Esophagus muscularis mucosa (tissue), 4 donors: ENCODE data around the gene CELF5. TPM values are rescaled to one million over a fixed set of nuclear protein-coding genes. Genes with fewer than 3 reads are reported as not detected.

Experiments
- DNase-seq: peaks from one replicate; pipeline ENCODE4 v3.0.0-alpha.2; 2017; ENCODE audit errors: extremely low spot score
- H3K27ac ChIP-seq, 4 donors: fragments of 200-600 bp; sonication (generic); replicated peaks in 1 of 4; 1 replicate in 3 of 4; 2 replicates in 1 of 4; pipeline ENCODE4 v1.5.1; 2016 to 2019; ENCODE audit warnings: mild to moderate bottlenecking in 1 of 4
- H3K27me3 ChIP-seq, 4 donors: fragments of 200-600 bp; sonication (generic); one replicate each; pipeline versions ENCODE4 v1.5.1 to v1.6.0; 2016 to 2019
- H3K36me3 ChIP-seq, 4 donors: fragments of 200-600 bp; sonication (generic); one replicate each; pipeline ENCODE4 v1.5.1; 2016 to 2019
- H3K4me1 ChIP-seq, 4 donors: fragments of 200-600 bp; sonication (generic); one replicate each; pipeline ENCODE4 v1.5.1; 2016 to 2019
- H3K4me3 ChIP-seq, 4 donors: fragments of 200-600 bp; sonication (generic); 1 replicate in 2 of 4; 2 replicates in 2 of 4; pipeline ENCODE4 v1.5.1; 2016 to 2019; ENCODE audit warnings: mild to moderate bottlenecking in 4 of 4, moderate library complexity in 1 of 4
- H3K9me3 ChIP-seq, 4 donors: fragments of 200-600 bp; sonication (generic); 1 replicate in 3 of 4; 2 replicates in 1 of 4; pipeline ENCODE4 v1.5.1; 2016 to 2019
- CTCF ChIP-seq, 3 experiments: fragments of 200-600 bp in 2 of 3; fragments of 450-650 bp in 1 of 3; sonication (generic) in 2 of 3; IDR thresholded peaks; one replicate each; pipeline ENCODE4 v1.5.1; 2017 to 2019; ENCODE audit warnings: antibody characterized with exemption in 3 of 3, mild to moderate bottlenecking in 2 of 3, moderate library complexity in 1 of 3
- EP300 ChIP-seq: sonication (generic); formaldehyde crosslinking; IDR thresholded peaks from one replicate; pipeline ENCODE4 v1.6.1; 2017; ENCODE audit warnings: antibody characterized with exemption
- POLR2A ChIP-seq: fragments of 450-650 bp; IDR thresholded peaks from one replicate; pipeline ENCODE4 v1.6.1; 2017; ENCODE audit warnings: antibody characterized with exemption, moderate library complexity, mild to moderate bottlenecking, low read depth
- POLR2AphosphoS5 ChIP-seq, 2 donors: sonication (generic); formaldehyde crosslinking; IDR thresholded peaks; one replicate each; pipeline ENCODE4 v1.6.1; 2017; ENCODE audit warnings: antibody characterized with exemption in 2 of 2
- WGBS: methylation state at CpG from one replicate; pipeline ENCODE4 v1.1.5; 2018; 5-methylcytosine and 5-hydroxymethylcytosine counted together
- intact Hi-C: fragments of 100-400 bp; cut with DNase I; formaldehyde crosslinking; loops from one replicate; pipeline ENCODE4 v1.15.1; 2023
- total RNA-seq, 4 donors: library from RNA; depleted of rRNA; stranded (reverse); fragments of >200 nt; gene quantifications; one replicate each; pipeline versions ENCODE4 v1.1.0 to v1.2.1, GENCODE V29; 2016

CELF5 gene
- total RNA-seq, 4 donors from 2014 or later = 0.17 TPM; not detected in 3

GRCh38 chr19:3206216-3206953 lies 18.1 kb upstream of the CELF5 start:
- H3K4me1 ChIP-seq = no peaks in the 10 kb centered on the region
- no peaks in the 10 kb centered on the region for H3K27me3 ChIP-seq
- H3K9me3 ChIP-seq = no peaks in the 10 kb centered on the region
- H3K36me3 ChIP-seq = peaks cover 28 to 79% (median 73%) of the 10 kb centered on the region in 4 donors
- no peak overlapping the region for H3K4me3 ChIP-seq
- no peak for TF ChIP-seq POLR2AphosphoS5 (IDR thresholded peaks at IDR 0.05)
- TF ChIP-seq EP300 = no peak
- no peak for TF ChIP-seq CTCF (IDR thresholded peaks at IDR 0.05)
- no peak for TF ChIP-seq POLR2A
- intact Hi-C loops = no loop called here
- 92% methylated on average over 22 of the region's 28 CpGs for WGBS
- no peak for DNase-seq
- H3K27ac ChIP-seq = no peak overlapping the region

DNA sequence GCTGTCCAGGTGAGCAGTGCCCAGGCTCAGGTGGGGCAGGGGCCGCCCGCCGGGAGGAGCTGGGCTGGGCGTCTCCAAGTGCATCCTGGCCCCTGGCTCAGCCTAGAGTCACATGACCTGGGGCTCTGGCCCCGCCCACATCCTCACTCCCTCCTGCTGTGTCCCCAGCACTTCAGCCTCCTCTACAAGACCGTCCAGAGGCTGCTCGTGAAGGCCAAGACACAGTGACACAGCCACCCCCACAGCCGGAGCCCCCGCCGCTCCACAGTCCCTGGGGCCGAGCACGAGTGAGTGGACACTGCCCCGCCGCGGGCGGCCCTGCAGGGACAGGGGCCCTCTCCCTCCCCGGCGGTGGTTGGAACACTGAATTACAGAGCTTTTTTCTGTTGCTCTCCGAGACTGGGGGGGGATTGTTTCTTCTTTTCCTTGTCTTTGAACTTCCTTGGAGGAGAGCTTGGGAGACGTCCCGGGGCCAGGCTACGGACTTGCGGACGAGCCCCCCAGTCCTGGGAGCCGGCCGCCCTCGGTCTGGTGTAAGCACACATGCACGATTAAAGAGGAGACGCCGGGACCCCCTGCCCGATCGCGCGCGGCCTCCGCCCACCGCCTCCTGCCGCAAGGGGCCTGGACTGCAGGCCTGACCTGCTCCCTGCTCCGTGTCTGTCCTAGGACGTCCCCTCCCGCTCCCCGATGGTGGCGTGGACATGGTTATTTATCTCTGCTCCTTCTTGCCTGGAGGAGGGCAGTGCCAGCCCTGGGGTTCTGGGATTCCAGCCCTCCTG lies 16.8 kb upstream of the CELF5 start:
- no peaks in the 10 kb centered on the region for H3K27me3 ChIP-seq
- no peaks in the 10 kb centered on the region for H3K9me3 ChIP-seq
- H3K27ac ChIP-seq = no peak overlapping the region
- no peak overlapping the region for H3K4me3 ChIP-seq
- peaks cover 28 to 67% (median 60%) of the 10 kb centered on the region in 4 donors for H3K36me3 ChIP-seq
- 95% methylated on average over 25 of the region's 43 CpGs for WGBS
- no peaks in the 10 kb centered on the region for H3K4me1 ChIP-seq
- DNase-seq = no peak
- intact Hi-C loops = no loop called here
- no peak for TF ChIP-seq EP300

GRCh38 chr19:3208317-3209207 lies 15.9 kb upstream of the CELF5 start:
- Histone ChIP-seq H3K27ac (no peak overlapping the region), H3K9me3 (no peaks in the 10 kb centered on the region), H3K27me3 (no peaks in the 10 kb centered on the region), H3K4me1 (no peaks in the 10 kb centered on the region), H3K36me3 (peaks cover 28 to 61% (median 54%) of the 10 kb centered on the region in 4 donors), H3K4me3 (no peak overlapping the region)
- intact Hi-C loops = no loop called here
- WGBS = 83% methylated on average over 24 of the region's 33 CpGs
- TF ChIP-seq POLR2A = no peak
- no peak for TF ChIP-seq CTCF (IDR thresholded peaks at IDR 0.05)
- DNase-seq = no peak

GRCh38 chr19:3210347-3211017 lies 14.0 kb upstream of the CELF5 start:
- Histone ChIP-seq H3K4me3 (no peak overlapping the region), H3K9me3 (no peaks in the 10 kb centered on the region), H3K36me3 (peaks cover 20 to 42% (median 35%) of the 10 kb centered on the region in 4 donors), H3K27me3 (no peaks in the 10 kb centered on the region), H3K27ac (no peak overlapping the region), H3K4me1 (no peaks in the 10 kb centered on the region)
- intact Hi-C loops = no loop called here
- no peak for DNase-seq
- WGBS = 48% methylated on average over 19 of the region's 20 CpGs
- TF ChIP-seq POLR2AphosphoS5 (IDR thresholded peaks at IDR 0.05) (no peak), POLR2A (no peak), CTCF (IDR thresholded peaks at IDR 0.05) (peak; percentile 33 to 67 (median 35)), EP300 (no peak)
